Measurements from ENCODE around the gene FIS1.
A peak's percentile ranks its signal among the peaks of the same experiment; 100 is the strongest.

The FIS1 gene

DNA sequence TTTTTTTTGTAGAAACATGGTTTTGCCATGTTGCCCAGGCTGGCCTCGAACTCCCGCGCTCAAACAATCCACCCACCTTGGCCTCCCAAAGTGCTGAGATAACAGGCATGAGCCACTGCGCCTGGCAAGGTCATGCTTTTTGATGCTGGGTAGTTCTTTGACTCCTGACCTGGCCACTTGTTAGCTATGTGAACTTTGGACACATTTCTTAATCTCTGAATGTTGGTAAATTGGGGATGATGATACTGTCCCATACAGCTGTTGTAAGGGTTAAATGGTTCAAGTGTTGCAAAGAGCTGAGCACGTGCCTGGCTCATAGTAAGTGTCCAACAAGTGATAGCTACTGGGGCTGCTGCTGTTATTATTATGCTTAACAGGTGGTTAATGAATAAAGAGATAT is 24.6 kb downstream of the FIS1 start:
- Histone ChIP-seq H3K9me3 (no peaks in the 10 kb centered on the region), H3K27ac (no peak overlapping the region), H3K27me3 (no peaks in the 10 kb centered on the region), H3K36me3 (peaks cover 19 to 47% (median 31%) of the 10 kb centered on the region in 3 donors), H3K4me3 (no peak overlapping the region), H3K4me1 (peaks cover 0 to 41% (median 26%) of the 10 kb centered on the region in 4 donors)
- TF ChIP-seq, protein P1, sequence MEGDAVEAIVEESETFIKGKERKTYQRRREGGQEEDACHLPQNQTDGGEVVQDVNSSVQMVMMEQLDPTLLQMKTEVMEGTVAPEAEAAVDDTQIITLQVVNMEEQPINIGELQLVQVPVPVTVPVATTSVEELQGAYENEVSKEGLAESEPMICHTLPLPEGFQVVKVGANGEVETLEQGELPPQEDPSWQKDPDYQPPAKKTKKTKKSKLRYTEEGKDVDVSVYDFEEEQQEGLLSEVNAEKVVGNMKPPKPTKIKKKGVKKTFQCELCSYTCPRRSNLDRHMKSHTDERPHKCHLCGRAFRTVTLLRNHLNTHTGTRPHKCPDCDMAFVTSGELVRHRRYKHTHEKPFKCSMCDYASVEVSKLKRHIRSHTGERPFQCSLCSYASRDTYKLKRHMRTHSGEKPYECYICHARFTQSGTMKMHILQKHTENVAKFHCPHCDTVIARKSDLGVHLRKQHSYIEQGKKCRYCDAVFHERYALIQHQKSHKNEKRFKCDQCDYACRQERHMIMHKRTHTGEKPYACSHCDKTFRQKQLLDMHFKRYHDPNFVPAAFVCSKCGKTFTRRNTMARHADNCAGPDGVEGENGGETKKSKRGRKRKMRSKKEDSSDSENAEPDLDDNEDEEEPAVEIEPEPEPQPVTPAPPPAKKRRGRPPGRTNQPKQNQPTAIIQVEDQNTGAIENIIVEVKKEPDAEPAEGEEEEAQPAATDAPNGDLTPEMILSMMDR (IDR thresholded peaks at IDR 0.05), result no peak
- DNase-seq, result no peak
- intact Hi-C loops (cut with DNase I; ENCODE audit: low total_unique reads), result no loop called here

DNA sequence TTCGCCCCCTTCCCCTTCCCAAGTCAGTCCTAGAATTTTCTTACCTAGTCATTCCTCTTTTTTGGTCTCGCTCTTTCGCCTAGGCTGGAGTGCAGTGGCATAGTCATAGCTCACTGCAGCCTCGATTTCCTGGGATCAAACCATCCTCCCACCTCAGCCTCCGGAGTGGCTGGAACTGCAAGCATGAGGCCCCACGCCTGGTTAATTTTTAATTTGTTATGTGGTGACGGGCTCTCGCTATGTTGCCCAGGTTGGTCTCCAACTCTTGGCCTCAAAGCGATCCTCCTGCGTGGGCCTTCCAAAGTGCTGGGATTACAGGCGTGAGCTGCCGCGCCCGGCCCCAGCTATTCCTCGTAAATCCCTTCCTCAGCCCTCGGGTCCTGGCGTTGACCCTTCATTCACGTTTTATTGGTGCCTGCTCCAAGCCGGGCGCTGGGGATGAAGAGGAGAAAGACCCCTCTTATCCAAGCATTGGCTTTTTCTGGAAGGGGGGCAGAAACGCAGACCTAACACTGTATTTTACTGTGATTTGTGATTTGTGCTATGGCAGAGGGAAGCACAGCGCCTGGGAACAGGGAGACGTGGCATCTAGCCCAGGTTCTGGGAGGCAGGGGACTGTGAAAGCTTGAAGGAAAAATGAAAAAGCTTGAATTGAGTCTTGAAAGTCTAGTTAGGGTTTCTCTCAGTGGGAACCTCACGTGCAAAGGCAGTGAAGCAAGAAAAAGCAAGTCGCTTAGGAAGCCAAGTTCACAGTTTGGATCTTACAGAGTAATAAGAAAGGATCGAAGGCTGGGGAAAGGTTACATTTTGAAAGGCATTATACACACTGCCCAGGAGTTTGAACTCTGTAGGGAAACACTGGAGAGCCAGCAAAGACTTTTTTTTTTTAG is 26.4 kb downstream of the FIS1 start:
- peaks cover 1 to 45% (median 24%) of the 10 kb centered on the region in 3 donors for H3K36me3 ChIP-seq
- peak overlapping the region; percentile 65 to 94 for H3K4me3 ChIP-seq
- TF ChIP-seq, protein P1 (IDR thresholded peaks at IDR 0.05), result no peak
- intact Hi-C loops (cut with DNase I; ENCODE audit: low total_unique reads), result loop anchor here (2.0 kb wide), 1 partner anchor 34 kb away; no protein-coding TSS in a partner anchor
- no peak for DNase-seq
- H3K4me1 ChIP-seq, result peaks cover 0 to 41% (median 26%) of the 10 kb centered on the region in 4 donors
- no peaks in the 10 kb centered on the region for H3K9me3 ChIP-seq
- H3K27me3 ChIP-seq, result no peaks in the 10 kb centered on the region
- H3K27ac ChIP-seq, result peak overlapping the region; percentile 81 to 82

DNA sequence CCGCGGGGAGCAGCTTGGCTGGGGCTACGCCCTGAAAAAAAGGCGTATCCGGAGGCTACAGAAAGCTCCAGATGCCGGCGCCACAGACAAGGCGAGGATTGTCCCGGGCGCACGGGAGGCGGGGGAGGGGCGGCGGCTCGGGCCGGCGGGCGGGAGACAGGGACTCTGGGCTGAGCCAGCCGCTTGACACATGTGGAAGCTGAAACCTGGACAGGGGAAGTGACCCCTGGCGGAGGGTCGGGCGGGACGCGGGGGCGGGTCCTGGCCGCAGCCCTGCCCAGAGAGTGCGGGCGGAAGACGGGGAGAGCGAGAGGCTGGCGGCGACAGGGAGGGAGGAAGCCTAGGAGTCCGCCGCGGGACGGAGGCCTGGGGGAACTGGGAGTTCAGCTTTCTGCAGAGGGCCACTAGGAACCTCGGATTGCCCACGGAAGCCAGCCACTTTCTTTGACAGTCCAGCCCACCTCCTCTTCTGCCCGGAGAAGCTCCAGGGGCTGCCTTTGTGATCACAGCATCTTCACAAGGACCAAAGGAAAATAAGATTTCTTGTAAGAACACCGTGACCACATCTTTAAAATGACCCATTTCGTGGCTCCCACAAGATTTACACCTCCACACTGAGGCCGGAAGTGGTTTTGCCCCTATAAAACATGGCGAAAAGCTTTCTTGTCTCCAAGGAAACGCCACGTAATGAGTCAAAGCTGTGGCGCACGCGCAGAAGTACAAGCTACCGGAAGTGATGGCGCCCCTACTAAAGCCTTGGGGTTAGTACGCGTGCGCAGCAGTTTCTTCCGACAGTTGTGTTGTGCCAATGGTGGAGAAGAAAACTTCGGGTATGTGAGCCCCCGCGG is 27.3 kb downstream of the FIS1 start, which contains the start of the genes PLOD3 and ZNHIT1:
PLOD3 (minus strand) TSS at position 194 of the 848 bp plus-strand sequence. CDS start 307 bp downstream, outside the sequence.
ZNHIT1 (plus strand) TSS at position 778 of the 848 bp plus-strand sequence; CDS start at position 809, 31 bp downstream.
- Histone ChIP-seq H3K27me3 (no peaks in the 10 kb centered on the region), H3K4me1 (peaks cover 0 to 41% (median 26%) of the 10 kb centered on the region in 4 donors), H3K27ac (peak within 1 kb of the TSS; percentile 81 to 82), H3K9me3 (no peaks in the 10 kb centered on the region), H3K36me3 (peaks cover 0 to 45% (median 20%) of the 10 kb centered on the region in 3 donors), H3K4me3 (peak within 1 kb of the TSS; percentile 65 to 94)
- DNase-seq, result peak; percentile 97 to 98
- intact Hi-C loops (cut with DNase I; ENCODE audit: low total_unique reads), result loop anchor here (2.0 kb wide), 1 partner anchor 35 kb away; no protein-coding TSS in a partner anchor
- TF ChIP-seq, protein P1 (IDR thresholded peaks at IDR 0.05), result no peak

DNA sequence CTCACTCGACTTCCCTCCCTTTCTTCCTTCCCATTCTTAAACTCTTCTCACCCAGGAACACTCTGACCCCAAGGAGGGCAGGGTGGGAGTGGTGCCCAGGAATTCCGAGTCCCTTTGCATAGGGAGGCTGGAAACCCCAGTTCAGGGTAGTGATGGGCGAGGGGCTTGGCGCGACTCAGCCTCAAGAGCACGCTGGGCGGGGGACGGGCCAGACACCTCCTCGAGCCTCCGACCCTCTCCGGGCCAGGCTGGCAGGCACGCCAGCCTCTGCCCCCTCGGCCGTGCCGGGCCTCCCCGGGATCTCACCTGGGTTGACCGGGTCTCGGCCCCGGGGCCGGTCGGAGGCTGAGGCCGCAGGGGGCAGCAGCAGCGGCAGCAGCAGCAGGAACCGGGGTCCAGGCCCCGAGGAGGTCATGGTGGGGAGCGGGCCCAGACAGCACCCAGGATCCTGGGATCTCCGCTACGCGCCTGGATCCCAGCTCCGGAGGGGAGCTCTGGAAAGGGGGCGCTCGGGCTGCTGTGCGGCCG is 28.0 kb downstream of the FIS1 start:
- TF ChIP-seq, protein P1 (IDR thresholded peaks at IDR 0.05), result no peak
- no peaks in the 10 kb centered on the region for H3K27me3 ChIP-seq
- peak overlapping the region; percentile 65 to 94 for H3K4me3 ChIP-seq
- H3K9me3 ChIP-seq, result no peaks in the 10 kb centered on the region
- H3K27ac ChIP-seq, result peak overlapping the region; percentile 81 to 82
- peaks cover 6 to 47% (median 23%) of the 10 kb centered on the region in 3 donors for H3K36me3 ChIP-seq
- peak in 1 of 2 donors; percentile 66 for DNase-seq
- intact Hi-C loops (cut with DNase I; ENCODE audit: low total_unique reads), result no loop called here
- H3K4me1 ChIP-seq, result peaks cover 0 to 41% (median 26%) of the 10 kb centered on the region in 4 donors
